ENCODE data around the gene MAF.
A peak's percentile ranks its signal among the peaks of the same experiment; 100 is the strongest.

MAF gene

GRCh38 chr16:79600638-79601091, at the start of gene MAF:
Gene MAF, minus strand, starts transcription at chr16:79600737. Its CDS starts 835 bp downstream, at chr16:79599902.
- peak; percentile 95 for DNase-seq (ENCODE audit: low spot score)

GRCh38 chr16:79648826-79649225, 48.3 kb upstream of the MAF start:
- no peak for DNase-seq (ENCODE audit: low spot score)

- DNase-seq (ENCODE audit: low spot score) = no peak
Measured at GRCh38 chr16:79647586-79647985, 47.0 kb upstream of the MAF start.

- DNase-seq (ENCODE audit: low spot score) = no peak
Measured at GRCh38 chr16:79645701-79646100, 45.2 kb upstream of the MAF start.

- DNase-seq (ENCODE audit: low spot score) = no peak
Measured at GRCh38 chr16:79644971-79645667, 44.6 kb upstream of the MAF start.

GRCh38 chr16:79642652-79643051, 42.1 kb upstream of the MAF start:
- DNase-seq (ENCODE audit: low spot score) = no peak

- peak; percentile 67 for DNase-seq (ENCODE audit: low spot score)
Measured at GRCh38 chr16:79640513-79641360, 40.2 kb upstream of the MAF start.

- DNase-seq (ENCODE audit: low spot score) = peak; percentile 74
Measured at GRCh38 chr16:79639576-79640311, 39.2 kb upstream of the MAF start.

- DNase-seq (ENCODE audit: low spot score) = no peak
Measured at GRCh38 chr16:79638386-79638785, 37.8 kb upstream of the MAF start.

- no peak for DNase-seq (ENCODE audit: low spot score)
Measured at GRCh38 chr16:79635488-79635887, 35.0 kb upstream of the MAF start.

GRCh38 chr16:79634298-79634697, 33.8 kb upstream of the MAF start:
- no peak for DNase-seq (ENCODE audit: low spot score)

- no peak for DNase-seq (ENCODE audit: low spot score)
Measured at GRCh38 chr16:79632289-79632688, 31.8 kb upstream of the MAF start.

- DNase-seq (ENCODE audit: low spot score) = no peak
Measured at GRCh38 chr16:79628988-79629387, 28.5 kb upstream of the MAF start.

GRCh38 chr16:79628501-79628975, 28.0 kb upstream of the MAF start:
- peak; percentile 77 for DNase-seq (ENCODE audit: low spot score)

- no peak for DNase-seq (ENCODE audit: low spot score)
Measured at GRCh38 chr16:79627092-79627491, 26.6 kb upstream of the MAF start.

GRCh38 chr16:79625738-79626137, 25.2 kb upstream of the MAF start:
- DNase-seq (ENCODE audit: low spot score) = no peak

- DNase-seq (ENCODE audit: low spot score) = no peak
Measured at GRCh38 chr16:79623824-79624223, 23.3 kb upstream of the MAF start.

- DNase-seq (ENCODE audit: low spot score) = no peak
Measured at GRCh38 chr16:79623062-79623461, 22.5 kb upstream of the MAF start.

- no peak for DNase-seq (ENCODE audit: low spot score)
Measured at GRCh38 chr16:79621027-79621426, 20.5 kb upstream of the MAF start.

- DNase-seq (ENCODE audit: low spot score) = no peak
Measured at GRCh38 chr16:79618692-79619050, 18.1 kb upstream of the MAF start.

- DNase-seq (ENCODE audit: low spot score) = peak; percentile 67
Measured at GRCh38 chr16:79618041-79618691, 17.6 kb upstream of the MAF start.

- DNase-seq (ENCODE audit: low spot score) = no peak
Measured at GRCh38 chr16:79613009-79613408, 12.5 kb upstream of the MAF start.
